Gastroesophageal sphincter (tissue), 3 donors: Measurements from ENCODE around the gene TGFBR3.

Experiments used
- EP300 ChIP-seq: sonication (generic); formaldehyde crosslinking; IDR thresholded peaks from one replicate; pipeline ENCODE4 v1.6.1; 2017; ENCODE audit warnings: antibody characterized with exemption, mild to moderate bottlenecking
- POLR2AphosphoS5 ChIP-seq: sonication (generic); formaldehyde crosslinking; IDR thresholded peaks from one replicate; pipeline ENCODE4 v1.6.1; 2017; ENCODE audit warnings: antibody characterized with exemption
- TF ChIP-seq, protein P1 (sequence below), 4 experiments: fragments of 200-600 bp in 2 of 4; fragments of 450-650 bp in 2 of 4; sonication (generic) in 1 of 4; IDR thresholded peaks; one replicate each; pipeline ENCODE4 v1.5.1; 2017 to 2019; ENCODE audit warnings: antibody characterized with exemption in 4 of 4, mild to moderate bottlenecking in 2 of 4, moderate library complexity in 2 of 4

DNA sequence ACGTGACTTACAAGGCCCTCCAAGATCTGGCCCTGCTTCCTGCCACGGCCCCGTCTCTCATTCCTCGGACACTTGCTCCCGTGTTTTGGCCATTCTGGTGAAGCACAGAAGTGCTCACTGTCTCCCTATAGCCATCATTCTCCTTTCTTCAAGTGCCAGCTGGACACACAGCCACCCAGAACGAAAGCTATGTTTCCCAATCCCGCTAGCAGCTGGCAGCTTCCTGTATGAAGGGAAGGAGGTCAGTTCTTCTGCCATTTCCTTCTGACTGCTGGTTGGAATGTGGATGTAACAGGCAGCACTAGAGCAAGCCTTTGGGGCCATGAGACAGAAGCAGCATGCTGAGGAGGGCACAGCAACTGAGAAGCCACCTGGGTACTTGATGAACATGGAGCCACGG lies 82.8 kb downstream of the TGFBR3 start:
- TF ChIP-seq, protein P1, sequence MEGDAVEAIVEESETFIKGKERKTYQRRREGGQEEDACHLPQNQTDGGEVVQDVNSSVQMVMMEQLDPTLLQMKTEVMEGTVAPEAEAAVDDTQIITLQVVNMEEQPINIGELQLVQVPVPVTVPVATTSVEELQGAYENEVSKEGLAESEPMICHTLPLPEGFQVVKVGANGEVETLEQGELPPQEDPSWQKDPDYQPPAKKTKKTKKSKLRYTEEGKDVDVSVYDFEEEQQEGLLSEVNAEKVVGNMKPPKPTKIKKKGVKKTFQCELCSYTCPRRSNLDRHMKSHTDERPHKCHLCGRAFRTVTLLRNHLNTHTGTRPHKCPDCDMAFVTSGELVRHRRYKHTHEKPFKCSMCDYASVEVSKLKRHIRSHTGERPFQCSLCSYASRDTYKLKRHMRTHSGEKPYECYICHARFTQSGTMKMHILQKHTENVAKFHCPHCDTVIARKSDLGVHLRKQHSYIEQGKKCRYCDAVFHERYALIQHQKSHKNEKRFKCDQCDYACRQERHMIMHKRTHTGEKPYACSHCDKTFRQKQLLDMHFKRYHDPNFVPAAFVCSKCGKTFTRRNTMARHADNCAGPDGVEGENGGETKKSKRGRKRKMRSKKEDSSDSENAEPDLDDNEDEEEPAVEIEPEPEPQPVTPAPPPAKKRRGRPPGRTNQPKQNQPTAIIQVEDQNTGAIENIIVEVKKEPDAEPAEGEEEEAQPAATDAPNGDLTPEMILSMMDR (IDR thresholded peaks at IDR 0.05): no peak
- TF ChIP-seq POLR2AphosphoS5: peak; percentile 59
- TF ChIP-seq EP300: no peak
